22Rv1 (cell line): Measurements from ENCODE around the gene WDR53.
"Not testable (repeated sequence)": the region's sequence is repeated elsewhere in the genome, so short reads cannot be mapped to it uniquely, and the experiment has no call there.

Source experiments
- H3K27ac ChIP-seq: fragments of 450-650 bp; 2 replicates; pipeline ENCODE4 v1.5.1; 2017
- CTCF ChIP-seq: fragments of 450-650 bp; IDR thresholded peaks from 2 replicates; pipeline ENCODE4 v1.5.1; 2017; ENCODE audit warnings: mild to moderate bottlenecking
- ZFX ChIP-seq: fragments of 450-650 bp; IDR thresholded peaks from 2 replicates; pipeline ENCODE4 v1.6.1; 2017; ENCODE audit warnings: antibody characterized with exemption, borderline replicate concordance

WDR53 gene

GRCh38 chr3:196514913-196515621, 53.3 kb downstream of the WDR53 start, which contains the start of gene SMCO1:
Gene SMCO1, minus strand, starts transcription at chr3:196515346. Its CDS starts 137 bp downstream, at chr3:196515209.
- TF ChIP-seq CTCF (no peak), ZFX (no peak)

GRCh38 chr3:196514350-196514716, 54.0 kb downstream of the WDR53 start:
- TF ChIP-seq ZFX (no peak), CTCF (no peak)
- H3K27ac ChIP-seq: no peak overlapping the region

More at GRCh38 chr3:196514913-196515621, 53.3 kb downstream of the WDR53 start, which contains the start of gene SMCO1:
- H3K27ac ChIP-seq: no peak within 1 kb of the TSS

- TF ChIP-seq ZFX (no peak), CTCF (no peak)
- H3K27ac ChIP-seq: no peak overlapping the region
These were observed 54.5 kb downstream of the WDR53 start for GRCh38 chr3:196513697-196514349.

GRCh38 chr3:196511646-196512425, 56.5 kb downstream of the WDR53 start:
- H3K27ac ChIP-seq: not testable (repeated sequence)

GRCh38 chr3:196511108-196511507, 57.2 kb downstream of the WDR53 start:
- H3K27ac ChIP-seq: not testable (repeated sequence)

GRCh38 chr3:196506687-196507086, 61.7 kb downstream of the WDR53 start:
- no peak overlapping the region for H3K27ac ChIP-seq
- TF ChIP-seq ZFX (no peak), CTCF (no peak)

- peak overlapping the region; percentile 95; the same call in 1 of the 2 replicates for H3K27ac ChIP-seq
- no peak for TF ChIP-seq CTCF
- TF ChIP-seq ZFX: no peak
These were observed 63.8 kb downstream of the WDR53 start for GRCh38 chr3:196504556-196504955.
